ENCODE results near the gene CDC7. TPM values are rescaled to one million over a fixed set of nuclear protein-coding genes. Genes with fewer than 3 reads are reported as not detected.
"Not testable (repeated sequence)": the region's sequence is repeated elsewhere in the genome, so short reads cannot be mapped to it uniquely, and the experiment has no call there.

The CDC7 gene
- total RNA-seq, 1 donor from 2014 or later: 0.60 TPM

GRCh38 chr1:91511386-91511785, 10.7 kb downstream of the CDC7 start:
- Histone ChIP-seq H3K4me3 (no peak overlapping the region), H3K27me3 (ENCODE audit: low read depth) (no peaks in the 10 kb centered on the region), H3K9me3 (replicated peaks) (no peaks in the 10 kb centered on the region), H3K36me3 (no peaks in the 10 kb centered on the region), H3K27ac (replicated peaks) (no peak overlapping the region), H3K4me1 (no peaks in the 10 kb centered on the region)
- no peak for DNase-seq
- peak; percentile 75 for TF ChIP-seq CTCF (IDR thresholded peaks at IDR 0.05; ENCODE audit: borderline replicate concordance)
- intact Hi-C loops (cut with micrococcal nuclease): loop anchor here (1.0 kb wide), 1 partner anchor 416 kb away; no protein-coding TSS in a partner anchor

- intact Hi-C loops (cut with micrococcal nuclease): no loop called here
- Histone ChIP-seq H3K27me3 (ENCODE audit: low read depth) (no peaks in the 10 kb centered on the region), H3K4me1 (no peaks in the 10 kb centered on the region), H3K27ac (replicated peaks) (no peak overlapping the region), H3K9me3 (replicated peaks) (no peaks in the 10 kb centered on the region), H3K4me3 (no peak overlapping the region), H3K36me3 (no peaks in the 10 kb centered on the region)
- peak; percentile 68 for TF ChIP-seq CTCF (IDR thresholded peaks at IDR 0.05; ENCODE audit: borderline replicate concordance)
- DNase-seq: no peak
These were observed 12.5 kb downstream of the CDC7 start for GRCh38 chr1:91513160-91513559.

DNA sequence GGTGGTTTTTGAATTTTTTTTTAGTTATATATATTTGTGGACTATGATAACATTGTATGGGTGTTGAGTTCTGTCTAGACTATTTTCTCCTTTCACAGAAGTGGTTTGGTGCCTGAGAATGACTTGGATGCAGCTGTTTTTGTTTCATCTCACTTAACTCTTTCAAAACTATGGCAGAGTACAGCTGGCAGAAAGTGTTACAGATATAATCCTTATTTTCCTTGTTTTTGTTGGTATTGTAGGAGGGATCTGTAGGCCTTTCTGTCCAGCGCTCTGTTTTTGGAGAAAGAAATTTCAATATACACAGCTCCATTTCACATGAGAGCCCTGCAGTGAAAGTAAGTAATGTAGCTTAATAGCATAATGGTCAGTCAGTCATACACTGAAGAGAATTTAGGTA, 13.1 kb downstream of the CDC7 start:
- intact Hi-C loops (cut with micrococcal nuclease): no loop called here
- H3K27ac ChIP-seq (replicated peaks): no peak overlapping the region
- H3K4me1 ChIP-seq: no peaks in the 10 kb centered on the region
- DNase-seq: no peak
- H3K9me3 ChIP-seq (replicated peaks): no peaks in the 10 kb centered on the region
- H3K36me3 ChIP-seq: no peaks in the 10 kb centered on the region
- H3K4me3 ChIP-seq: no peak overlapping the region
- no peak for TF ChIP-seq CTCF (IDR thresholded peaks at IDR 0.05; ENCODE audit: borderline replicate concordance)
- no peaks in the 10 kb centered on the region for H3K27me3 ChIP-seq (ENCODE audit: low read depth)

DNA sequence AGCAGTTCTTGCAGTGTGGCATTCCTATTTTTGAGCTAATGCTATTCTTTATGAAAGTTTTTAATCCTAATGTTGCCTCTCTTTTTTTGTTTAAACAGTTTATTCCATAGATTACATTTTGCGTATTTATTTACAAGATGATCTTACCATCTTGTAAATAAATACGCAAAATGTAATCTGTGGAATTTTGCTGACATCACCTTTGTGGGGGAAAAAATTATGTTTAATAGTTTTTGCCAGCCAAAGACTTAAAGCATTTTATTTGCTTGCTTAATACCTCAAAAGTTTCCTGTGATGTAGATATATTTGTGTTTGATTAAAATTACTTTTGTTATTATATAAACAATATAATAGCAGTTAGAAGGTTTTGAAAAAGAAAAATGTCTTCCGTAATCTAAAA, 15.3 kb downstream of the CDC7 start:
- intact Hi-C loops (cut with micrococcal nuclease): no loop called here
- TF ChIP-seq CTCF (IDR thresholded peaks at IDR 0.05; ENCODE audit: borderline replicate concordance): no peak
- no peak for DNase-seq
- Histone ChIP-seq H3K27me3 (ENCODE audit: low read depth) (no peaks in the 10 kb centered on the region), H3K9me3 (replicated peaks) (no peaks in the 10 kb centered on the region), H3K27ac (replicated peaks) (no peak overlapping the region), H3K36me3 (no peaks in the 10 kb centered on the region), H3K4me1 (no peaks in the 10 kb centered on the region), H3K4me3 (no peak overlapping the region)

DNA sequence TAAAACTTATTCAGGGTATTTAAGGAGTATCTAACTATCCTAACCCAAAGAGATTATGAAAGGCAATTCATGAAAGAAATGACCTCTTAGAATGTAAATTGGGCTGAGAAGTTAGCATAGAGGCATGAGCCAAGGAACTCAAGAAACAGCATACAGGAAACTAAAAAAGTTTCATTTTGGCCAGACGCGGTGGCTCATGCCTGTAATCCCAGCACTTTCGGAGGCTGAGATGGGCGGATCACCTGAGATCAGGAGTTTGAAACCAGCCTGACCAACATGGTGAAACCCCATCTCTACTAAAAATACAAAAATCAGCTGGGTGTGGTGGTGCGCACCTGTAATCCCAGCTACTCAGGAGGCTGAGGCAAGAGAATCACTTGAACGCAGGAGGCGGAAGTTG, 16.0 kb downstream of the CDC7 start:
- H3K4me3 ChIP-seq; H3K27me3 ChIP-seq (ENCODE audit: low read depth); H3K4me1 ChIP-seq; H3K27ac ChIP-seq (replicated peaks); H3K9me3 ChIP-seq (replicated peaks); H3K36me3 ChIP-seq; DNase-seq; intact Hi-C loops (cut with micrococcal nuclease): not testable (repeated sequence)

GRCh38 chr1:91519167-91519566, 18.5 kb downstream of the CDC7 start:
- H3K27me3 ChIP-seq (ENCODE audit: low read depth); DNase-seq; H3K9me3 ChIP-seq (replicated peaks); H3K4me3 ChIP-seq; H3K4me1 ChIP-seq; H3K27ac ChIP-seq (replicated peaks); H3K36me3 ChIP-seq; intact Hi-C loops (cut with micrococcal nuclease): not testable (repeated sequence)
- TF ChIP-seq CTCF (IDR thresholded peaks at IDR 0.05; ENCODE audit: borderline replicate concordance): peak; percentile 26

Data from left ventricle myocardium inferior (tissue), 1 donor.